GM10248 (cell line): Measurements from ENCODE around the gene ZNF776.
A peak's percentile ranks its signal among the peaks of the same experiment; 100 is the strongest.

Source experiments
- CTCF ChIA-PET: fragments of 300-600 bp; sonication (Branson Sonifier 250); formaldehyde crosslinking; extraction: SDS; loops from one replicate; lab custom pipeline; 2021; ENCODE audit warnings: antibody characterized with exemption; lab: Yijun Ruan, JAX
- POLR2A ChIA-PET: fragments of 350-650 bp; sonication (Branson Sonifier 250); formaldehyde crosslinking; extraction: SDS; loops from one replicate; lab custom pipeline; 2020; ENCODE audit warnings: antibody characterized with exemption; lab: Yijun Ruan, JAX
- DNase-seq: peaks from one replicate; pipeline ENCODE4 v3.0.0; 2012; ENCODE audit errors: extremely low spot score
- TF ChIP-seq, protein P1 (sequence below): IDR thresholded peaks from 2 replicates; pipeline ENCODE4 v1.5.1; 2012; ENCODE audit warnings: mild to moderate bottlenecking, low read depth; ENCODE audit errors: extremely low read depth, missing control alignments, control extremely low read depth

Gene ZNF776

DNA sequence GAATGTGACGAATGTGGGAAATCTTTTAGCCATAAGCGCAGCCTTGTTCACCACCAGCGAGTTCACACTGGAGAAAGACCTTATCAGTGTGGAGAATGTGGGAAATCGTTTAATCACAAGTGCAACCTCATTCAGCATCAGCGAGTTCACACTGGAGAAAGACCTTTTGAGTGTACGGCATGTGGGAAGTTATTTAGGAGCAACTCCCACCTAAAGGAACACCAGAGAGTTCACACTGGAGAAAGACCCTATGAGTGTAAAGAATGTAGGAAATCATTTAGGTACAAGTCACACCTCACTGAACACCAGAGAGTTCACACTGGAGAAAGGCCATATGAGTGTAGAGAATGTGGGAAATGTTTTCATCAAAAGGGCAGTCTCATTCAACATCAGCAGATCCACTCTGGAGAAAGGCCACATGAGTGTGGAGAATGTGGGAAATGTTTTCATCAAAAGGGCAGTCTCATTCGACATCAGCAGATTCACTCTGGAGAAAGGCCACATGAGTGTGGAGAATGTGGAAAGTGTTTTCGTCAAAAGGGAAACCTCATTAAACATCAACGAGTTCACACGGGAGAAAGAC is 7.6 kb downstream of the ZNF776 start:
- ChIA-PET CTCF (no interaction called here), POLR2A (no interaction called here)
- TF ChIP-seq, protein P1, sequence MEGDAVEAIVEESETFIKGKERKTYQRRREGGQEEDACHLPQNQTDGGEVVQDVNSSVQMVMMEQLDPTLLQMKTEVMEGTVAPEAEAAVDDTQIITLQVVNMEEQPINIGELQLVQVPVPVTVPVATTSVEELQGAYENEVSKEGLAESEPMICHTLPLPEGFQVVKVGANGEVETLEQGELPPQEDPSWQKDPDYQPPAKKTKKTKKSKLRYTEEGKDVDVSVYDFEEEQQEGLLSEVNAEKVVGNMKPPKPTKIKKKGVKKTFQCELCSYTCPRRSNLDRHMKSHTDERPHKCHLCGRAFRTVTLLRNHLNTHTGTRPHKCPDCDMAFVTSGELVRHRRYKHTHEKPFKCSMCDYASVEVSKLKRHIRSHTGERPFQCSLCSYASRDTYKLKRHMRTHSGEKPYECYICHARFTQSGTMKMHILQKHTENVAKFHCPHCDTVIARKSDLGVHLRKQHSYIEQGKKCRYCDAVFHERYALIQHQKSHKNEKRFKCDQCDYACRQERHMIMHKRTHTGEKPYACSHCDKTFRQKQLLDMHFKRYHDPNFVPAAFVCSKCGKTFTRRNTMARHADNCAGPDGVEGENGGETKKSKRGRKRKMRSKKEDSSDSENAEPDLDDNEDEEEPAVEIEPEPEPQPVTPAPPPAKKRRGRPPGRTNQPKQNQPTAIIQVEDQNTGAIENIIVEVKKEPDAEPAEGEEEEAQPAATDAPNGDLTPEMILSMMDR: no peak

GRCh38 chr19:57755031-57755430 is 8.4 kb downstream of the ZNF776 start:
- no peak for DNase-seq
- POLR2A ChIA-PET: no interaction called here
- TF ChIP-seq, protein P1: no peak
- CTCF ChIA-PET: interaction anchor here (1.7 kb wide), 1 partner anchor 401 kb away, joined by 3 read pairs; no protein-coding TSS in a partner anchor

More for the DNA sequence above, 7.6 kb downstream of the ZNF776 start:
- no peak for DNase-seq

- ChIA-PET CTCF (no interaction called here), POLR2A (no interaction called here)
- TF ChIP-seq, protein P1: no peak
- DNase-seq: no peak
Measured at GRCh38 chr19:57757941-57758340, 11.3 kb downstream of the ZNF776 start.

GRCh38 chr19:57759096-57759495 is 12.5 kb downstream of the ZNF776 start:
- POLR2A ChIA-PET: interaction anchor here (0.5 kb wide), 1 partner anchor 704 kb away, joined by 7 read pairs; no protein-coding TSS in a partner anchor
- DNase-seq: no peak
- TF ChIP-seq, protein P1: no peak
- CTCF ChIA-PET: no interaction called here

DNA sequence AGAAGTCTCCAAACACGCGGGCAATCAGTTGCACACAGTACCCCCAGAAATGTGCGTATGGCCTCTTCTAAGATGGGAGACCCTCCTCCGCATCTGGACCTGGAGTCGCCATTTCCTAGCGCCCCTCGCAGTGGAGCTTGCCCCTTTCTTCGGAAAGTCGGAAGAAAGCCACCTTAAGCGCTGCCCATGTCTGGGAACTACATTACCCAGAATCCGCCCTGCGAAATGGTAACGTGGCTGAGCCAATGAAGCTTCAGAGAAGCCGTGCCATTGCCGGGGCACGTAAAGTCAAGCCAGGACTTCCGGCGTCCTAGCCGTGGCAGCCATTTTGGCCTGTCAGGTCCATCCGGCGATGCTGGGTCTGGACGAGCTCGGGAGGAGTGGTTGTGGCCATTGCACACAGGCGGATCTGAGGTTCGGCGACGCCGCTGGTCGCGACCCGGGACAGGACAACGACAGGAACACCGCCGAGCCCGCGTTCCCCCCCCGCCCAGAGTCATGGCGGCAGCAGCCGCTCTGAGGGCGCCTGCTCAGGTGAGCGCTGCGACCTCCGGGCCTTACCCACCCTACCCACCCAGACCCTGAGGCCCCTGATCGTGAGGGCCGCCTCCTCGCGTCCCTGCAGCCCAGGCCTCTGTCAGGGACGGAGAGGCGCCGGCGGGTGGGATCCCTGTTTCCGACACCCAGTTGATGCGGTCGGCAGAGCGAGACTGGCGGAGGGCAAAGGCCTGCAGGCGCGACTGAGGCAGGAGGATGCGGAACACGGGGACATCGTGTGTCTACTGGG is 22.9 kb downstream of the ZNF776 start, which contains the start of gene ZNF586:
TSS of gene ZNF586 (plus strand) at position 332 of the 787 bp plus-strand sequence. CDS start at position 499, 167 bp downstream.
- POLR2A ChIA-PET: interaction anchor here (0.6 to 0.7 kb wide), 2 partner anchors 16 to 43 kb away, joined by 3 to 4 read pairs; no protein-coding TSS in a partner anchor
- TF ChIP-seq, protein P1: no peak
- CTCF ChIA-PET: interaction anchor here (0.8 to 1.4 kb wide), 4 partner anchors 9 to 45 kb away, joined by 3 to 5 read pairs (median 4); partner anchors contain the start of gene ZNF552
- peak; percentile 96 for DNase-seq

- POLR2A ChIA-PET: interaction anchor here (0.6 kb wide), 1 partner anchor 36 kb away, joined by 4 read pairs; no protein-coding TSS in a partner anchor
- CTCF ChIA-PET: no interaction called here
- DNase-seq: no peak
- TF ChIP-seq, protein P1: no peak
Measured at GRCh38 chr19:57771417-57771816, 24.8 kb downstream of the ZNF776 start.
